Measurements from ENCODE around the gene PLXNA1. TPM values are rescaled to one million over a fixed set of nuclear protein-coding genes. Genes with fewer than 3 reads are reported as not detected.

The PLXNA1 gene
- total RNA-seq, 1 experiment from 2014 or later = 30.3 TPM

GRCh38 chr3:126999383-126999782 is 16.5 kb downstream of the PLXNA1 start:
- no TSS peak for BruUV-seq (replicated peaks)
- no peak overlapping the region for H3K4me3 ChIP-seq (replicated peaks in 1 of 2; ENCODE audit: low read depth in 1 of 2, low read length in 2 of 2)
- no peaks in the 10 kb centered on the region for H3K9me2 ChIP-seq (ENCODE audit: insufficient read depth)
- peaks cover 31% of the 10 kb centered on the region; the same call in 1 of the 2 replicates for H3K79me2 ChIP-seq (ENCODE audit: insufficient read depth, low read length)
- no peaks in the 10 kb centered on the region for H3K27me3 ChIP-seq (ENCODE audit: insufficient read depth, low read length)
- H3K4me2 ChIP-seq (ENCODE audit: low read length) = no peak overlapping the region
- H2AFZ ChIP-seq (ENCODE audit: low read depth, low read length, poor library complexity, severe bottlenecking) = no peak overlapping the region
- no peaks in the 10 kb centered on the region for H3K36me3 ChIP-seq (ENCODE audit: control insufficient read depth in 1 of 2, insufficient read depth in 2 of 2, low read length in 2 of 2)
- ChIA-PET CTCF (no interaction called here), RAD21 (ENCODE audit: low non-redundant PET in 1 of 2, low total read pairs in 2 of 2, uncharacterized antibody in 2 of 2, unreplicated experiment in 2 of 2) (no interaction called here), POLR2A (no interaction called here)
- no peak for DNase-seq (ENCODE audit: low read depth, low spot score)
- no peak for TF ChIP-seq CBX3 (IDR thresholded peaks at IDR 0.05; ENCODE audit: low read depth)
- TF ChIP-seq POLR2AphosphoS5 (IDR thresholded peaks at IDR 0.05; ENCODE audit: low read depth, low read length) = no peak
- TF ChIP-seq CEBPB (IDR thresholded peaks at IDR 0.05; ENCODE audit: low read depth) = no peak
- H3K27ac ChIP-seq (ENCODE audit: low read depth, low read length) = no peak overlapping the region
- no peak overlapping the region for H3K9ac ChIP-seq (ENCODE audit: low read length)
- ATAC-seq = no peak
- H4K20me1 ChIP-seq (ENCODE audit: insufficient read depth) = no peaks in the 10 kb centered on the region
- H3K4me1 ChIP-seq (ENCODE audit: control insufficient read depth in 1 of 2, insufficient read depth in 2 of 2, low read length in 2 of 2) = no peaks in the 10 kb centered on the region
- intact Hi-C loops (cut with micrococcal nuclease) = no loop called here
- no peaks in the 10 kb centered on the region for H3K9me3 ChIP-seq (ENCODE audit: control insufficient read depth in 1 of 2, insufficient read depth in 1 of 2, low read depth in 1 of 2, low read length in 2 of 2)

DNA sequence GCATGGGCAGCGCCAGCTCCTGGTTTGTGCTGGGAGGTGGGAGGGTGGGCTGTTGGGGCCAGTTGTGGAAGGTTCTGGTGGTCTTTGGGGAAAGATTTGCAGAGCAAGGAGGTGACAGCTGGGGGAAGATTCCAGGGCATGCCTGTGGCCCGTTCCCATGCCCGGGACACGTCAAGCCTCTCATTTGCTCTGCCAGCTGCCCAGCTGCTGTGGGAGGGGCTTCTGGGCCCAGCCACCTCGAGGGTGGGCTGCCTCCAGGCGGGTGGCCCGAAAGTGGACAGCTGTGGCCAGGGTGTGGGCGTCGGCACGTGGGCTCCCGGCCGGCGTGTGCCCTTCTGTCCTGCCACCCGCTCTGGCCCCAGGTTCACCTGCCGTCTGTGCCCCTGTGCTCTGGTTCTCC is 17.2 kb downstream of the PLXNA1 start:
- H3K4me2 ChIP-seq (ENCODE audit: low read length) = no peak overlapping the region
- POLR2A ChIA-PET = no interaction called here
- no peaks in the 10 kb centered on the region for H3K9me2 ChIP-seq (ENCODE audit: insufficient read depth)
- H3K27ac ChIP-seq (ENCODE audit: low read depth, low read length) = no peak overlapping the region
- TF ChIP-seq SRF (IDR thresholded peaks at IDR 0.05; ENCODE audit: low read depth) (no peak), EGR1 (IDR thresholded peaks at IDR 0.05; ENCODE audit: low read depth) (no peak), YY1 (IDR thresholded peaks at IDR 0.05; ENCODE audit: extremely low read depth, insufficient replicate concordance, low read depth, low read length) (no peak), POLR2AphosphoS5 (IDR thresholded peaks at IDR 0.05; ENCODE audit: low read depth, low read length) (no peak), RAD21 (IDR thresholded peaks at IDR 0.05; ENCODE audit: low read depth) (no peak), CBX3 (IDR thresholded peaks at IDR 0.05; ENCODE audit: low read depth) (no peak), ELF1 (IDR thresholded peaks at IDR 0.05; ENCODE audit: borderline replicate concordance, low read depth) (no peak), ATF3 (IDR thresholded peaks at IDR 0.05) (no peak)
- DNase-seq (ENCODE audit: low read depth, low spot score) (no peak), ATAC-seq (no peak)
- intact Hi-C loops (cut with micrococcal nuclease) = no loop called here
- no peaks in the 10 kb centered on the region for H3K9me3 ChIP-seq (ENCODE audit: control insufficient read depth in 1 of 2, insufficient read depth in 1 of 2, low read depth in 1 of 2, low read length in 2 of 2)
- peaks cover 34% of the 10 kb centered on the region; the same call in 1 of the 2 replicates for H3K79me2 ChIP-seq (ENCODE audit: insufficient read depth, low read length)
- H3K4me3 ChIP-seq (replicated peaks in 1 of 2; ENCODE audit: low read depth in 1 of 2, low read length in 2 of 2) = no peak overlapping the region
- no peaks in the 10 kb centered on the region for H4K20me1 ChIP-seq (ENCODE audit: insufficient read depth)
- H3K9ac ChIP-seq (ENCODE audit: low read length) = no peak overlapping the region
- H3K4me1 ChIP-seq (ENCODE audit: control insufficient read depth in 1 of 2, insufficient read depth in 2 of 2, low read length in 2 of 2) = no peaks in the 10 kb centered on the region
- no peaks in the 10 kb centered on the region for H3K36me3 ChIP-seq (ENCODE audit: control insufficient read depth in 1 of 2, insufficient read depth in 2 of 2, low read length in 2 of 2)
- CTCF ChIA-PET = no interaction called here
- BruUV-seq (replicated peaks) = no TSS peak
- no peaks in the 10 kb centered on the region for H3K27me3 ChIP-seq (ENCODE audit: insufficient read depth, low read length)
- no peak overlapping the region for H2AFZ ChIP-seq (ENCODE audit: low read depth, low read length, poor library complexity, severe bottlenecking)
- RAD21 ChIA-PET (ENCODE audit: low non-redundant PET in 1 of 2, low total read pairs in 2 of 2, uncharacterized antibody in 2 of 2, unreplicated experiment in 2 of 2) = no interaction called here
